HEK293 (cell line): ENCODE measurements around the gene HOXA3.

ENCODE experiments used
- CTCF ChIA-PET: fragments of 350-600 bp; formaldehyde crosslinking; extraction: SDS; loops from one replicate; lab custom pipeline; 2021; ENCODE audit warnings: antibody characterized with exemption; lab: Yijun Ruan, JAX
- POLR2A ChIA-PET: fragments of 300-600 bp; formaldehyde crosslinking; extraction: SDS; loops from one replicate; lab custom pipeline; 2020; ENCODE audit warnings: antibody characterized with exemption, inconsistent platforms; lab: Yijun Ruan, JAX
- H3K27ac ChIP-seq: fragments of 200-500 bp; sonication (Bioruptor generic); 2 replicates; pipeline ENCODE4 v1.5.1; 2014; ENCODE audit warnings: low read depth, low read length, control low read depth, inconsistent platforms; ENCODE audit errors: extremely low read depth
- H3K36me3 ChIP-seq, 2 experiments: fragments of 200-500 bp in 1 of 2; sonication (Bioruptor generic) in 1 of 2; 1 replicate in 1 of 2; 2 replicates in 1 of 2; pipeline ENCODE4 v1.5.1; 2014 to 2017; ENCODE audit warnings: inconsistent platforms in 2 of 2, low read length in 2 of 2; ENCODE audit not compliant: control insufficient read depth in 2 of 2, insufficient read depth in 1 of 2
- H3K4me1 ChIP-seq: fragments of 200-500 bp; sonication (Bioruptor generic); 2 replicates; pipeline ENCODE4 v1.5.1; 2014; ENCODE audit warnings: mild to moderate bottlenecking, low read length, inconsistent platforms; ENCODE audit not compliant: control insufficient read depth, insufficient read depth
- H3K4me3 ChIP-seq: 2 replicates; pipeline ENCODE4 v1.5.1; 2011; ENCODE audit warnings: low read depth, mild to moderate bottlenecking, control low read depth, low read length, moderate library complexity
- H3K9me3 ChIP-seq: fragments of 200-500 bp; sonication (Bioruptor generic); 2 replicates; pipeline ENCODE4 v1.5.1; 2014; ENCODE audit warnings: low read depth, low read length, inconsistent platforms; ENCODE audit not compliant: control insufficient read depth, insufficient read depth
- FEZF1 ChIP-seq: fragments of 450-650 bp; formaldehyde crosslinking; IDR thresholded peaks from 2 replicates; pipeline ENCODE4 v1.5.1; 2016; ENCODE audit warnings: missing biosample characterization, missing genetic modification characterization
- HOXC10 ChIP-seq: sonication (generic); formaldehyde crosslinking; IDR thresholded peaks from 2 replicates; pipeline ENCODE4 v1.8.1; 2023; ENCODE audit warnings: mild to moderate bottlenecking, missing genetic modification reagents
- OSR2 ChIP-seq: fragments of 450-650 bp; formaldehyde crosslinking; IDR thresholded peaks from 2 replicates; pipeline ENCODE4 v1.5.1; 2016; ENCODE audit warnings: missing biosample characterization, missing genetic modification characterization
- SCRT1 ChIP-seq: fragments of 450-650 bp; formaldehyde crosslinking; IDR thresholded peaks from 2 replicates; pipeline ENCODE4 v1.5.1; 2016; ENCODE audit warnings: missing biosample characterization, missing genetic modification characterization, borderline replicate concordance
- SCRT2 ChIP-seq: fragments of 450-650 bp; formaldehyde crosslinking; IDR thresholded peaks from 2 replicates; pipeline ENCODE4 v1.5.1; 2016; ENCODE audit warnings: missing biosample characterization, missing genetic modification characterization
- TCF7L2 ChIP-seq: IDR thresholded peaks from 2 replicates; pipeline ENCODE4 v1.6.1; 2011; ENCODE audit warnings: low read depth, mild to moderate bottlenecking, inconsistent platforms, low read length, moderate library complexity, borderline replicate concordance
- TRIM28 ChIP-seq: IDR thresholded peaks from 2 replicates; pipeline ENCODE4 v1.6.1; 2011; ENCODE audit warnings: low read length, control low read depth, borderline replicate concordance
- ZBTB48 ChIP-seq: fragments of 450-650 bp; formaldehyde crosslinking; IDR thresholded peaks from 2 replicates; pipeline ENCODE4 v1.5.1; 2016; ENCODE audit warnings: missing biosample characterization, missing genetic modification characterization
- ZBTB8A ChIP-seq: fragments of 450-650 bp; formaldehyde crosslinking; IDR thresholded peaks from 2 replicates; pipeline ENCODE4 v1.5.1; 2016; ENCODE audit warnings: missing biosample characterization, missing genetic modification characterization
- ZFP37 ChIP-seq: fragments of 450-650 bp; formaldehyde crosslinking; IDR thresholded peaks from 2 replicates; pipeline ENCODE4 v1.5.1; 2016; ENCODE audit warnings: missing biosample characterization, missing genetic modification characterization
- ZNF350 ChIP-seq: fragments of 450-650 bp; formaldehyde crosslinking; IDR thresholded peaks from 2 replicates; pipeline ENCODE4 v1.5.0; 2017; ENCODE audit warnings: missing biosample characterization, mild to moderate bottlenecking, missing genetic modification characterization
- ZNF585B ChIP-seq: fragments of 450-650 bp; formaldehyde crosslinking; IDR thresholded peaks from 2 replicates; pipeline ENCODE4 v1.5.1; 2016; ENCODE audit warnings: missing biosample characterization, missing genetic modification characterization
- ZNF626 ChIP-seq: fragments of 450-650 bp; sonication (Bioruptor Pico); formaldehyde crosslinking; IDR thresholded peaks from 2 replicates; pipeline ENCODE4 v1.5.1; 2018; ENCODE audit warnings: missing biosample characterization, missing genetic modification characterization, inconsistent platforms
- ZNF664 ChIP-seq: fragments of 450-650 bp; formaldehyde crosslinking; IDR thresholded peaks from 2 replicates; pipeline ENCODE4 v1.5.1; 2016; ENCODE audit warnings: missing biosample characterization, missing genetic modification characterization
- ZNF677 ChIP-seq: fragments of 450-650 bp; IDR thresholded peaks from 2 replicates; pipeline ENCODE4 v1.5.0; 2018; ENCODE audit warnings: missing biosample characterization, mild to moderate bottlenecking, missing genetic modification characterization, moderate library complexity
- ZNF76 ChIP-seq: fragments of 450-650 bp; formaldehyde crosslinking; IDR thresholded peaks from 2 replicates; pipeline ENCODE4; 2016; ENCODE audit warnings: low read depth, missing biosample characterization, missing genetic modification characterization, borderline replicate concordance

HOXA3 gene

DNA sequence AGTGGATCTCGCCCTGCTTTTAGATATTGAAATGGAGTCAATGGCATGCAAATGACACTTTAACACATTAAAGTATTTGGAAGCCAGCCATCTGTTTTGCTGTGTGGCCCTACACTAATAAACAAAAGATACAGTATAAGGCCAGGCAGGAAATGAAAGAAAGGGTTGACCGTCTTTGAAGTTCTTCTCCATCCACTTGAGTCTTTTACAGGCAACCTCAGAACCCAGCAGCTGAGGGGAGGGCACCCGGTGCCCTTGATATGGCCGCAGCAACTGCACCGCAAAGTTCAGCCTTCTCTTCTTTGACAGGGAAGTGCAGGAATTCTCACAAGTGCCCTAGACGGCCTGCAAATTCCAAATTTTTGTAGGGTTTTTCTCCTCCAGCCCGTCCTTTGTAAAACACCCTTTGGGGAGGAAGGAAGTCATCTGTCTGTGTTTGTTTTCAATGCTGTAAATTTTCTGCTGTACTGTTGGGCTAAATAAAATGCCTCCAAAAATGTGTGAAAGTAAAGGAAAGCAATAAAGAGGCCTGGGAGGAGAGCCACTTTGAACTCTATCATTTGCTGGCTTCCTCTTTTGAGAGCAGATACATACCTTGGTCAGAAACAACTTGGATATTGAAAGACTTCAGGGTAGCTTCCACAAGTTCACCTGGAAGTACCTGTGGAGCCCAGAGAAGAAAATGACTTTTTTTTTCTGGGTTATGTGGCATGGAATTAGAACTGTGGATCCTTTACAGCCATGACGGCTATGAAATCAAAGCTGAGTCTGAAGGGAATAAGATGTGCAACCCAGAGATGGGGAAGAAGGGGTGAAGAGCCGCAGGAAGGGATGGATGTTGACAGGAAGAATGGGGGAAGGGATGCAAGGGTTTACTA, 60.2 kb downstream of the HOXA3 start:
- ChIA-PET POLR2A (no interaction called here), CTCF (interaction anchor here (0.6 kb wide), 2 partner anchors 234 to 756 kb away, joined by 3 to 7 read pairs; no protein-coding TSS in a partner anchor)
- Histone ChIP-seq H3K36me3 (no peaks in the 10 kb centered on the region), H3K27ac (peak overlapping the region; percentile 43; the same call in 1 of the 2 replicates), H3K4me3 (no peak overlapping the region), H3K4me1 (peaks cover 40% of the 10 kb centered on the region), H3K9me3 (no peaks in the 10 kb centered on the region)
- TF ChIP-seq TCF7L2 (peak; percentile 66), FEZF1 (tag by site-specific recombination) (0 out of 2 replicates have a peak, but pooled peaks have one; percentile 54), ZBTB8A (tag by site-specific recombination) (peak; percentile 35; the same call in 1 of the 2 replicates), ZBTB48 (tag by site-specific recombination) (no peak), TRIM28 (0 out of 2 replicates have a peak, but pooled peaks have one; percentile 50), OSR2 (peak; percentile 24; the same call in 1 of the 2 replicates), ZNF626 (no peak), SCRT1 (tag by site-specific recombination) (peak; percentile 75; the same call in 1 of the 2 replicates), SCRT2 (tag by site-specific recombination) (peak; percentile 65)

- Histone ChIP-seq H3K4me1 (peaks cover 40% of the 10 kb centered on the region), H3K4me3 (no peak overlapping the region), H3K36me3 (no peaks in the 10 kb centered on the region), H3K27ac (0 out of 2 replicates have a peak overlapping the region, but pooled peaks have one; percentile 43), H3K9me3 (no peaks in the 10 kb centered on the region)
- POLR2A ChIA-PET = interaction anchor here (1.2 to 1.5 kb wide), 3 partner anchors 10 to 234 kb away, joined by 3 to 4 read pairs (median 3); no protein-coding TSS in a partner anchor
- CTCF ChIA-PET = interaction anchor here (0.6 to 0.9 kb wide), 3 partner anchors 18 to 228 kb away, joined by 3 to 4 read pairs (median 3); partner anchors contain the start of gene HOXA7
- TF ChIP-seq ZNF76 (tag by site-specific recombination) = no peak
- TF ChIP-seq FEZF1 (tag by site-specific recombination) = peak; percentile 49; the same call in 1 of the 2 replicates
- 0 out of 2 replicates have a peak, but pooled peaks have one; percentile 57 for TF ChIP-seq ZNF664 (tag by site-specific recombination)
- no peak for TF ChIP-seq ZNF350 (tag by site-specific recombination)
These were observed 61.3 kb downstream of the HOXA3 start for GRCh38 chr7:27091105-27091504.

- H3K27ac ChIP-seq = no peak overlapping the region
- H3K9me3 ChIP-seq = no peaks in the 10 kb centered on the region
- ChIA-PET POLR2A (no interaction called here), CTCF (no interaction called here)
- H3K4me3 ChIP-seq = no peak overlapping the region
- TF ChIP-seq ZNF585B (tag by site-specific recombination) = no peak
- TF ChIP-seq ZFP37 = no peak
- no peak for TF ChIP-seq HOXC10 (CRISPR knock-in tag)
- no peak for TF ChIP-seq ZNF677 (tag by site-specific recombination)
- H3K4me1 ChIP-seq = peaks cover 27% of the 10 kb centered on the region
- no peaks in the 10 kb centered on the region for H3K36me3 ChIP-seq
These were observed 64.1 kb downstream of the HOXA3 start for GRCh38 chr7:27088002-27088922.
